Testis (tissue), 3 donors: ENCODE data around the gene ZNRF3. TPM values are rescaled to one million over a fixed set of nuclear protein-coding genes. Genes with fewer than 3 reads are reported as not detected.
A peak's percentile ranks its signal among the peaks of the same experiment; 100 is the strongest.

ENCODE experiments used
- DNase-seq: peaks from one replicate; pipeline ENCODE4 v3.0.0-alpha.2; 2019
- H3K27ac ChIP-seq, 2 donors: fragments of 200-600 bp; sonication (generic); one replicate each; pipeline ENCODE4 v1.5.1; 2019
- H3K27me3 ChIP-seq: fragments of 200-600 bp; sonication (generic); one replicate; pipeline ENCODE4 v1.5.1; 2019
- H3K36me3 ChIP-seq: fragments of 200-600 bp; sonication (generic); one replicate; pipeline ENCODE4 v1.5.1; 2017; ENCODE audit warnings: low read depth; ENCODE audit errors: missing control alignments
- H3K4me1 ChIP-seq: fragments of 200-600 bp; sonication (generic); one replicate; pipeline ENCODE4 v1.5.1; 2019
- H3K4me3 ChIP-seq, 2 donors: fragments of 200-600 bp; sonication (generic); one replicate each; pipeline ENCODE4 v1.5.1; 2017 to 2019
- H3K9me3 ChIP-seq: fragments of 200-600 bp; sonication (generic); one replicate; pipeline ENCODE4 v1.5.1; 2017
- POLR2A ChIP-seq: fragments of 450-650 bp; IDR thresholded peaks from one replicate; pipeline ENCODE4 v1.6.1; 2017; ENCODE audit warnings: antibody characterized with exemption, mild to moderate bottlenecking, moderate library complexity
- WGBS, 2 donors: methylation state at CpG; one replicate each; pipeline ENCODE4 v1.1.5; 2018; 5-methylcytosine and 5-hydroxymethylcytosine counted together
- intact Hi-C: fragments of 100-400 bp; cut with DNase I; formaldehyde crosslinking; loops from one replicate; pipeline ENCODE4 v1.15.1; 2023; ENCODE audit warnings: low total_unique reads
- polyA plus RNA-seq: library from polyadenylated mRNA; stranded (reverse); fragments of 350-450 nt; fragmentation: Illumina TruSeq; extraction: RNeasy Lipid Tissue Mini Kit (QIAGEN cat#74804); gene quantifications from one replicate; pipeline ENCODE4 v1.2.3, GENCODE V29; 2014; ENCODE audit warnings: low read depth, low replicate concordance; ENCODE audit not compliant: insufficient read depth
- total RNA-seq, 2 donors: library from RNA; depleted of rRNA; stranded (reverse); fragments of >200 nt; gene quantifications; one replicate each; pipeline ENCODE4 v1.2.3, GENCODE V29; 2016
- TF ChIP-seq, protein P1 (sequence below), 3 experiments: fragments of 450-650 bp in 2 of 3; fragments of 200-600 bp in 1 of 3; sonication (generic) in 1 of 3; IDR thresholded peaks; one replicate each; pipeline ENCODE4 v1.5.1; 2016 to 2019; ENCODE audit warnings: antibody characterized with exemption in 3 of 3, mild to moderate bottlenecking in 2 of 3, moderate library complexity in 1 of 3

ZNRF3 gene
- total and polyA plus RNA-seq, 3 donors from 2014 or later, result 13.9 to 44.5 (median 32.2) TPM

DNA sequence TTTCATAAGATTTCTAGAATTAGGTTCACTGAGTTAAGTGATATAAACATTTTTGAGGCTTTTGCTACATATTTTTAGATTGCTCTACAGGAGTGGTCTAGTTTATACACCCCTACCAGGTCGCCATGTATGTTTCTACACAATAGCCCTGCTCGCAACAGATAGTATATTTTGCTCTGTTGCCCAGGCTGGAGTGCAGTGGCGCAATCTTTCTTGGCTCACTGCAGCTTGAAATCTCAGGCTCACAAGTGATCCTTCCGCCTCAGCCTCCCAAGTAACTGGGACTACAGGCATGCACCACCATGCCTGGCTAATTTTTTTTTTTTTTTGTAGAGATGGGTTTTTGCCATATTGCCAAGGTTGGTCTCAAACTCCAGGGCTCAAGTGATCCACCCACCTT is 10.4 kb downstream of the ZNRF3 start:
- H3K27ac ChIP-seq, result no peak overlapping the region
- intact Hi-C loops, result no loop called here
- no peaks in the 10 kb centered on the region for H3K4me1 ChIP-seq
- no peak overlapping the region for H3K4me3 ChIP-seq
- H3K9me3 ChIP-seq, result no peaks in the 10 kb centered on the region
- no peak for TF ChIP-seq POLR2A
- TF ChIP-seq, protein P1, sequence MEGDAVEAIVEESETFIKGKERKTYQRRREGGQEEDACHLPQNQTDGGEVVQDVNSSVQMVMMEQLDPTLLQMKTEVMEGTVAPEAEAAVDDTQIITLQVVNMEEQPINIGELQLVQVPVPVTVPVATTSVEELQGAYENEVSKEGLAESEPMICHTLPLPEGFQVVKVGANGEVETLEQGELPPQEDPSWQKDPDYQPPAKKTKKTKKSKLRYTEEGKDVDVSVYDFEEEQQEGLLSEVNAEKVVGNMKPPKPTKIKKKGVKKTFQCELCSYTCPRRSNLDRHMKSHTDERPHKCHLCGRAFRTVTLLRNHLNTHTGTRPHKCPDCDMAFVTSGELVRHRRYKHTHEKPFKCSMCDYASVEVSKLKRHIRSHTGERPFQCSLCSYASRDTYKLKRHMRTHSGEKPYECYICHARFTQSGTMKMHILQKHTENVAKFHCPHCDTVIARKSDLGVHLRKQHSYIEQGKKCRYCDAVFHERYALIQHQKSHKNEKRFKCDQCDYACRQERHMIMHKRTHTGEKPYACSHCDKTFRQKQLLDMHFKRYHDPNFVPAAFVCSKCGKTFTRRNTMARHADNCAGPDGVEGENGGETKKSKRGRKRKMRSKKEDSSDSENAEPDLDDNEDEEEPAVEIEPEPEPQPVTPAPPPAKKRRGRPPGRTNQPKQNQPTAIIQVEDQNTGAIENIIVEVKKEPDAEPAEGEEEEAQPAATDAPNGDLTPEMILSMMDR (IDR thresholded peaks at IDR 0.05), result no peak
- H3K27me3 ChIP-seq, result no peaks in the 10 kb centered on the region
- no peak for DNase-seq
- 91 to 93% methylated on average over 4 of the region's 4 CpGs for WGBS, 2 donors
- H3K36me3 ChIP-seq, result no peaks in the 10 kb centered on the region

DNA sequence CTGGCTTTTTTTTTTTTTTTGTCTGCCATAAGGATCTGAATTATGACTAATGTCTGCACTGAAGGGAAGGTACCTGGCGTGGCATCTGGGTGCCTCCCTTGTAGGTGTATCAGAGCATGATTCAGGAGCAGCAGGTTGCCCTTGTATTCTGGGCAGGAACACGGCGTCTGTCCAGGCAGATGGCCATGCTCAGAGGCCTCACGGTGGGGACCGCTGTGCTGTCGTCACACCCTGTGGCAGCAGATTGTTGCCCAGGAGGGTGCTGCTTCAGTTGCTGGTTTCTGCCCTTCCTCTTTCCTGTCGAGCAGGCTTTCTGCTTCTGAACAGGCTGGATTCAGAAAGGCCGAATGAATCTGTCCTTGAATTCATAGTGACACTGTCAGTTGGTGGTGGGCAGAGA is 11.0 kb downstream of the ZNRF3 start:
- DNase-seq, result no peak
- WGBS, 2 donors, result 57 to 72% methylated on average over 7 to 8 of the region's 8 CpGs
- Histone ChIP-seq H3K4me1 (no peaks in the 10 kb centered on the region), H3K27me3 (no peaks in the 10 kb centered on the region), H3K36me3 (no peaks in the 10 kb centered on the region), H3K27ac (no peak overlapping the region), H3K4me3 (no peak overlapping the region), H3K9me3 (no peaks in the 10 kb centered on the region)
- TF ChIP-seq POLR2A, result no peak
- TF ChIP-seq, protein P1 (IDR thresholded peaks at IDR 0.05), result no peak
- intact Hi-C loops, result no loop called here

DNA sequence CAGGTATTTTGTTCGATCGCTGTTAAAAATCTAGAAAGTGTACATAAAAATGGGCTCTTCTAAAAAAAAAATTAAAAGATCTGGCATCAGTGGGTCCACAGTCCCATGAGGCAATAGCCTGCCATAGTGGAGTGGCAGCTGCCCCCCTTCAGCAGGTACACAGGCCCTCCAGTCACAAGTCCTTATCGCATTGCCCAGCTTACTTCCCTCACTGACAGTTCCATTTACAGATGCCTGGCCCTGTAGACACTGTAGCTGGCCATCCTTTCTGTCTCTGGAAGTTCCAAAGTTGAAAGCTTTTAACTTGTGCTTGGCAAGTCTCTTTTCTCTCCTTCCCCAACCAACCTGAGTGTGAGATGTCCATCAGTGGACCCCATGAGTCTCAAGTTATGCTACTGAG is 11.4 kb downstream of the ZNRF3 start:
- TF ChIP-seq, protein P1 (IDR thresholded peaks at IDR 0.05), result no peak
- no peak for TF ChIP-seq POLR2A
- intact Hi-C loops, result no loop called here
- DNase-seq, result no peak
- H3K9me3 ChIP-seq, result no peaks in the 10 kb centered on the region
- WGBS, 2 donors, result 75 to 97% methylated on average over 3 of the region's 3 CpGs
- H3K36me3 ChIP-seq, result no peaks in the 10 kb centered on the region
- H3K27me3 ChIP-seq, result no peaks in the 10 kb centered on the region
- no peaks in the 10 kb centered on the region for H3K4me1 ChIP-seq
- no peak overlapping the region for H3K27ac ChIP-seq
- H3K4me3 ChIP-seq, result no peak overlapping the region

DNA sequence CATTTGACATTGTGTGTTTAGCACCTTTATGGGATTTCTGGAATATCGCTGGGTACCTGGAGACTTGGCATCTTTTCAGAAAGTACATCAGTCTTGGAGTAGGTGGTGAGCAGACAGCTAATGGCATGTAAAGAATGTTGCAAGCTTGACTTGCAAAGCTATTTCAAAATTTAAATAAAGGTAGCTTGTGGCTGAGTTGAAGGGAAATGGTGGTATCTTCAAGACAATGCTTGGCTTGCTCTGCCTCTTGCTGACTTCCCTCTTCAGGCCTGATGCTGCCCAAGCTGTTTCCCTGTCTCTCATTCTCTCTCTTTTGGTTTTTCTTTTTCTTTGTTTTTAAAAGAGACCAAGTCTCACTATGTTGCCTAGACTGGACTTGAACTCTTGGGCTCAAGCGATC is 13.2 kb downstream of the ZNRF3 start:
- intact Hi-C loops, result no loop called here
- 92 to 98% methylated on average over 2 of the region's 2 CpGs for WGBS, 2 donors
- TF ChIP-seq, protein P1 (IDR thresholded peaks at IDR 0.05), result no peak
- no peak for TF ChIP-seq POLR2A
- no peaks in the 10 kb centered on the region for H3K27me3 ChIP-seq
- no peaks in the 10 kb centered on the region for H3K36me3 ChIP-seq
- no peaks in the 10 kb centered on the region for H3K9me3 ChIP-seq
- no peak overlapping the region for H3K4me3 ChIP-seq
- H3K4me1 ChIP-seq, result no peaks in the 10 kb centered on the region
- no peak overlapping the region for H3K27ac ChIP-seq
- no peak for DNase-seq

DNA sequence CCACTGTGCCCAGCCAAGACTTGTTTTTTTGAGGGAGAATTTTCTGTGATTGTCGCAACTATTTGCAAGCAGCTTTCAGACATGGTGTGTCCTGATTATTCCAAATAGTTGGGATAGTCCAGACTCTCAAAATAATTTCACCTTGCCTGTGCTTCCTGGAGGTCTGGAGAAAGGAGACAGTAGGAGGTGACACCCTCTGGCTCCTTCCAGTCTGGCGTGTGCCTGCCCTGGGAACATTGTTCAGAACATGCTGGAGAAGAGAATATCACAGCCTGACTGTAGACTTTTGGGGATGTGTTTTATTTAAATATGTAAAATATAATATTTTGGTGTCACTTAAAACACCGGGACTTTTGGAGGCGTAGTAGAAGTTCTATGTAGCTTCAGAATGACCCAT is 14.9 kb downstream of the ZNRF3 start:
- Histone ChIP-seq H3K4me1 (peaks cover 11% of the 10 kb centered on the region), H3K9me3 (no peaks in the 10 kb centered on the region), H3K27ac (peak overlapping the region in 1 of 2 donors; percentile 38), H3K36me3 (no peaks in the 10 kb centered on the region), H3K27me3 (no peaks in the 10 kb centered on the region), H3K4me3 (no peak overlapping the region)
- no peak for DNase-seq
- WGBS, 2 donors, result 73% methylated on average over 4 of the region's 4 CpGs
- TF ChIP-seq POLR2A, result no peak
- TF ChIP-seq, protein P1 (IDR thresholded peaks at IDR 0.05), result no peak
- intact Hi-C loops, result no loop called here
